ENCODE results near the gene CDX1.

The CDX1 gene

GRCh38 chr5:150219142-150219541 is 52.6 kb downstream of the CDX1 start:
- TF ChIP-seq CTCF (IDR thresholded peaks at IDR 0.05; ENCODE audit: low read depth, low read length) = no peak
- Histone ChIP-seq H3K36me3 (no peaks in the 10 kb centered on the region), H3K27me3 (no peaks in the 10 kb centered on the region), H3K4me1 (no peaks in the 10 kb centered on the region), H3K9me3 (no peaks in the 10 kb centered on the region), H3K4me3 (ENCODE audit: low read depth, low read length) (no peak overlapping the region)
- no peak for DNase-seq

DNA sequence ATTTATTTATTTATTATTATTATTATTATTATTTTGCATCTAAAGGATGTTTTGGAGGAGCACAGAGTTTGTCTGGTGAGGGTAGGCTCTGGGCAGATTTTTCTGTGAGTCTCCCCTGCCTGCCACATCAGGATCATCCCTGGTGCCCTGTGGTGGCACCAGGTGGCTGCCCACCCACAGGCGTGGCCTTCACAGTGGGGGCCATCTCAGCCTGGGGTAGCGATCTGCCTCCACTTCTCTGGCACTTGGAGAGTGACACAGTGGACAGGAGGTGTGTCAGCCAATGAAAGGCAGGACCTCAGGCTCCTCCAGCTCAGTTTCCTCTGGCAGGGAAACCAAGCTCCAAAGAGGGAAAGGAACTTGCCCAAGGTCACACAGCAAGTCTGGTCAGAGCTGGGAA is 53.3 kb downstream of the CDX1 start:
- no peak for TF ChIP-seq CTCF (IDR thresholded peaks at IDR 0.05; ENCODE audit: low read depth, low read length)
- Histone ChIP-seq H3K27me3 (no peaks in the 10 kb centered on the region), H3K4me1 (no peaks in the 10 kb centered on the region), H3K9me3 (no peaks in the 10 kb centered on the region), H3K36me3 (no peaks in the 10 kb centered on the region), H3K4me3 (ENCODE audit: low read depth, low read length) (no peak overlapping the region)
- no peak for DNase-seq

GRCh38 chr5:150221471-150221870 is 54.9 kb downstream of the CDX1 start:
- no peaks in the 10 kb centered on the region for H3K4me1 ChIP-seq
- H3K9me3 ChIP-seq = no peaks in the 10 kb centered on the region
- no peaks in the 10 kb centered on the region for H3K36me3 ChIP-seq
- no peak overlapping the region for H3K4me3 ChIP-seq (ENCODE audit: low read depth, low read length)
- H3K27me3 ChIP-seq = no peaks in the 10 kb centered on the region
- DNase-seq = no peak
- no peak for TF ChIP-seq CTCF (IDR thresholded peaks at IDR 0.05; ENCODE audit: low read depth, low read length)

GRCh38 chr5:150222906-150223305 is 56.3 kb downstream of the CDX1 start:
- Histone ChIP-seq H3K4me3 (ENCODE audit: low read depth, low read length) (no peak overlapping the region), H3K27me3 (no peaks in the 10 kb centered on the region), H3K36me3 (no peaks in the 10 kb centered on the region), H3K9me3 (no peaks in the 10 kb centered on the region), H3K4me1 (peaks cover 6% of the 10 kb centered on the region)
- no peak for TF ChIP-seq CTCF (IDR thresholded peaks at IDR 0.05; ENCODE audit: low read depth, low read length)
- no peak for DNase-seq

DNA sequence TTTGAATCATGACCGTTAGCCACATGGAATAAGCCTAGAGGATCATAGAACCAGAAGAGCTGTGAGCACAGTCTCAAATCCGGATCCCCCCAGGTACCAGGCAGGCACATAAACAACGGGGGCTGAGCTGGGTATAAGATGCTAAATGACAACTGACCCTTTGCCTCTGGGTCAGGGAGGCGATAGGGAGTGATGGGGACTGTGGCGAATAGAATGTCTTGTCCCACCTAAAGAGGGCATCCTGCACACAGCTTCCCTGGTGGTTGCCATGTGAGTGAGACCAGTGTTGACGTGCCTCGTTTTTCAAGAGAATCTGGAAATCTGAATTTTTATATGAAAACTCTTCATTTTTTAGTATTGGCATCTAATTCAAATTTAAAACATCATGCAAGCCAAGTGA is 56.9 kb downstream of the CDX1 start:
- H3K4me3 ChIP-seq (ENCODE audit: low read depth, low read length) = no peak overlapping the region
- H3K4me1 ChIP-seq = peaks cover 6% of the 10 kb centered on the region
- no peak for TF ChIP-seq CTCF (IDR thresholded peaks at IDR 0.05; ENCODE audit: low read depth, low read length)
- no peaks in the 10 kb centered on the region for H3K9me3 ChIP-seq
- no peaks in the 10 kb centered on the region for H3K36me3 ChIP-seq
- no peaks in the 10 kb centered on the region for H3K27me3 ChIP-seq
- no peak for DNase-seq

- H3K9me3 ChIP-seq = no peaks in the 10 kb centered on the region
- peaks cover 6% of the 10 kb centered on the region for H3K4me1 ChIP-seq
- DNase-seq = no peak
- no peaks in the 10 kb centered on the region for H3K36me3 ChIP-seq
- H3K27me3 ChIP-seq = no peaks in the 10 kb centered on the region
- TF ChIP-seq CTCF (IDR thresholded peaks at IDR 0.05; ENCODE audit: low read depth, low read length) = no peak
- no peak overlapping the region for H3K4me3 ChIP-seq (ENCODE audit: low read depth, low read length)
Observed at GRCh38 chr5:150224483-150225027, 58.0 kb downstream of the CDX1 start.
